Measurements from ENCODE around the gene CELF4.
A peak's percentile ranks its signal among the peaks of the same experiment; 100 is the strongest.

DNA sequence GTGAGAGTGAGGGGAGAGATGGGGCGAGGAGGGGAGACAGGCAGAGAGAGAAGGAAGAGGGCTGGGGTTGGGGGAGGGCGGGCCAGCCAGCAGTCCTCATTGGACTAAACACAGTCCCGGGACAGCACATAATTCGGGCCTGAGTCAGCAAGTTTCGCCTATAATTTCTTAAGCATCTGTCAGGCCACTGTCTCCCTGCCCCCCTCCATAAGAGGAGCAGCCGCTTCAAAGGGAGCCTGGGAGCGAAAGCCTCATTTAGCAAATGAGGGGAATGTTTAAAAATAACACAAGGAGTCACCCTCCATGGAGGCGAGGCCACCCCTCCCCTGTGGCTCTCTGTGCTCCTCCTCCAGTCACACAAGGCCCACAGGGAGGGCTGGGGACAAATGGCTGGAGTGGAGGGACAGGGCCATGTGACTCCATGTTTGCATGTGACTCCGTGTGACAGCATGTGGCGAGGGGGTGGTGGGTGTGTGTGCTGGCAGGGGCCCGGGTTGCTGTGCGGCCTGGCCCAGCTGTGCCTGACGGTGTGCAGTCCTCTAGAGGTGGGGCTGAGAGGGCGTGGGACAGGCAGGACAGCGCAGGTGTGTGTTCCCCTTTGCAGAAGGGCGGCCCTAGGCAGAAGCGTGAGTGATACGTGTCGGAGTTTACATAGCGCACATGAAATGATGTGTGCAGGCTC, 162.4 kb downstream of the CELF4 start:
- TF ChIP-seq CTCF (conservative IDR thresholded peaks at IDR 0.05; ENCODE audit: low read depth, low read length) (no peak), CHD1 (IDR thresholded peaks at IDR 0.05; ENCODE audit: low read depth, low read length) (no peak), BHLHE40 (IDR thresholded peaks at IDR 0.05; ENCODE audit: low read depth, low read length) (peak; percentile 79; the same call in 1 of the 2 replicates), RFX5 (IDR thresholded peaks at IDR 0.05; ENCODE audit: low read depth, low read length) (no peak), POLR2A (IDR thresholded peaks at IDR 0.05; ENCODE audit: low read depth, low read length) (no peak)
